Measurements from ENCODE around the gene TENM4.

DNA sequence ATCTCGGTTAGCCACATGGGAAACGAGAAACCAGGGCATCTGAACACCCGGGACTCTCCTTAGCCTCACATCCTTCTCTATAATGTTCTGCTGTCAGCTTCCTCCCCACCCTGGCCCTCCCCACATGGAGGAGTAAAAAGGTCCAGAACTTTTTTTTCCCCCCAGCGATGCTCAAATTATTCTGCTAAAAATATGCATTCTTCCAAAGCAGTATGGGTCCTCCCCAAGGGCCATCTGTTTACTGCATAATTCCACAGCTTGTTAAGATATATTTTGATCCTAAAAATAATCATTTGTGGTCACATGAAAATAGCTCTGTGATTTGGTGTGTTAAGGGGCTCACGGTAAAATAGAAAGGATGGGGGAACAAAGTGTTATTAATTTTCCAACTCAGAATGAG, 584.6 kb downstream of the TENM4 start:
- TF ChIP-seq MXI1 (IDR thresholded peaks at IDR 0.05; ENCODE audit: low read depth, low read length) (no peak), JUND (IDR thresholded peaks at IDR 0.05; ENCODE audit: low read depth, low read length) (no peak), RB1 (IDR thresholded peaks at IDR 0.05; ENCODE audit: borderline replicate concordance) (no peak), SMC3 (IDR thresholded peaks at IDR 0.05; ENCODE audit: borderline replicate concordance, low read length) (no peak), NBN (IDR thresholded peaks at IDR 0.05) (no peak), HDAC6 (IDR thresholded peaks at IDR 0.05; ENCODE audit: unreplicated experiment) (no peak), POLR2A (IDR thresholded peaks at IDR 0.05; ENCODE audit: low read depth, low read length) (no peak), TAF1 (IDR thresholded peaks at IDR 0.05; ENCODE audit: borderline replicate concordance, low read depth, low read length) (no peak), ZNF217 (IDR thresholded peaks at IDR 0.05) (no peak), SREBF2 (IDR thresholded peaks at IDR 0.05; ENCODE audit: low read length) (no peak), FOXK2 (IDR thresholded peaks at IDR 0.05) (no peak)
- TF ChIP-seq, protein P1, sequence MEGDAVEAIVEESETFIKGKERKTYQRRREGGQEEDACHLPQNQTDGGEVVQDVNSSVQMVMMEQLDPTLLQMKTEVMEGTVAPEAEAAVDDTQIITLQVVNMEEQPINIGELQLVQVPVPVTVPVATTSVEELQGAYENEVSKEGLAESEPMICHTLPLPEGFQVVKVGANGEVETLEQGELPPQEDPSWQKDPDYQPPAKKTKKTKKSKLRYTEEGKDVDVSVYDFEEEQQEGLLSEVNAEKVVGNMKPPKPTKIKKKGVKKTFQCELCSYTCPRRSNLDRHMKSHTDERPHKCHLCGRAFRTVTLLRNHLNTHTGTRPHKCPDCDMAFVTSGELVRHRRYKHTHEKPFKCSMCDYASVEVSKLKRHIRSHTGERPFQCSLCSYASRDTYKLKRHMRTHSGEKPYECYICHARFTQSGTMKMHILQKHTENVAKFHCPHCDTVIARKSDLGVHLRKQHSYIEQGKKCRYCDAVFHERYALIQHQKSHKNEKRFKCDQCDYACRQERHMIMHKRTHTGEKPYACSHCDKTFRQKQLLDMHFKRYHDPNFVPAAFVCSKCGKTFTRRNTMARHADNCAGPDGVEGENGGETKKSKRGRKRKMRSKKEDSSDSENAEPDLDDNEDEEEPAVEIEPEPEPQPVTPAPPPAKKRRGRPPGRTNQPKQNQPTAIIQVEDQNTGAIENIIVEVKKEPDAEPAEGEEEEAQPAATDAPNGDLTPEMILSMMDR (IDR thresholded peaks at IDR 0.05 in 2 of 3, conservative IDR thresholded peaks at IDR 0.05 in 1 of 3; ENCODE audit: control insufficient read depth in 2 of 3, extremely low read depth in 1 of 3, insufficient read depth in 1 of 3, low read depth in 3 of 3, low read length in 3 of 3), result no peak
- TF ChIP-seq, protein P2, sequence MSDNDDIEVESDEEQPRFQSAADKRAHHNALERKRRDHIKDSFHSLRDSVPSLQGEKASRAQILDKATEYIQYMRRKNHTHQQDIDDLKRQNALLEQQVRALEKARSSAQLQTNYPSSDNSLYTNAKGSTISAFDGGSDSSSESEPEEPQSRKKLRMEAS (IDR thresholded peaks at IDR 0.05; ENCODE audit: low read depth, low read length), result no peak
- TF ChIP-seq, protein P3, sequence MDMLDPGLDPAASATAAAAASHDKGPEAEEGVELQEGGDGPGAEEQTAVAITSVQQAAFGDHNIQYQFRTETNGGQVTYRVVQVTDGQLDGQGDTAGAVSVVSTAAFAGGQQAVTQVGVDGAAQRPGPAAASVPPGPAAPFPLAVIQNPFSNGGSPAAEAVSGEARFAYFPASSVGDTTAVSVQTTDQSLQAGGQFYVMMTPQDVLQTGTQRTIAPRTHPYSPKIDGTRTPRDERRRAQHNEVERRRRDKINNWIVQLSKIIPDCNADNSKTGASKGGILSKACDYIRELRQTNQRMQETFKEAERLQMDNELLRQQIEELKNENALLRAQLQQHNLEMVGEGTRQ (IDR thresholded peaks at IDR 0.05; ENCODE audit: borderline replicate concordance, low read depth, low read length), result no peak
